ENCODE measurements around the gene GIPC1. TPM values are rescaled to one million over a fixed set of nuclear protein-coding genes. Genes with fewer than 3 reads are reported as not detected.

GIPC1 gene
- total and polyA plus RNA-seq, 9 of the 15 experiments (the other 6 are each of a cell fraction or from before 2014, with no cell fraction given): 0.49 to 54.7 (median 24.8) TPM

DNA sequence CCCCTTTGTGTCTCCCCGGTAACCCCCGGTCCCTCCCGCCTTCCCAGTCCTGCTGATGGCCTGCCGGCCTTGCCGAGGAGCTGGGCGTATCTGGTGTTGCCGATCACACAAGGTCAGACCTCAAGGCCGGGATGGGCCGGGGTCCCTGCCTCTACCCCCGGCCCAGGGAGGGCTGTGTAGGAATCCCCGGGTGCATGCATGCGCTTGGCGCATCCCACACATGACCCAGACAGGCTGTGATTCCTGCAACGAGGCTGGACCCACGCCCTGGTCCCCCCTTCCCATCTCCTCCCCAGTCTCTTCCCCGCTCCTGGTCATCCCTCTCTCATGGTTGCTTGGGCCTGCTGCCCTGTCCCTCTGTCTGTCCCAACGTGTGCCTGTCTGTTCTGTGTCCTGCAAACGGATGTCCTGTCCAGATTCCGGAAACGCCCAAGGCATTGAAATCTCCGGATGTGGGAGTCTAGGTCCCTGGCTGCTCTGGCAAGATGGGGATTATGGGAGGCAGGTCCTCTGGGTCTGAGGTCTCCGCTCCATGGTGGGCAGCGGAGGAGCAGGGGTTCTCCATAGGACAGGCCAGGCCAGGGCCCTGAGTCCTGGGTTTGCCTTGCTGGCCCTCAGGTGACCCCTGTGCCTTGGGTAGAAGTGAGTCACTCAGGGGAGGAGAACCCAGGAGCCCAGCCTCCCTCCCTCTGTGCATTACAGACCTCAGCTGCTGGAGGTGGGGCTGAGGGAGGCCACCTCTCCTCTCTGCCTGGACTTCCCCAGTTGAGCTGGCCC is 61.2 kb downstream of the GIPC1 start (continued):
- TF ChIP-seq HDAC6 (IDR thresholded peaks at IDR 0.05; ENCODE audit: low read depth, low read length) (no peak), ELF1 (tag; IDR thresholded peaks at IDR 0.05) (peak; percentile 58; the same call in 1 of the 2 replicates), NCOR1 (IDR thresholded peaks at IDR 0.05) (peak; percentile 46), SLC30A9 (CRISPR knock-in tag; IDR thresholded peaks at IDR 0.05) (no peak), MYC (IDR thresholded peaks at IDR 0.05; ENCODE audit: low read depth, low read length) (no peak), MYC (CRISPR knock-in tag; IDR thresholded peaks at IDR 0.05; ENCODE audit: borderline replicate concordance, low read depth) (no peak), ETV5 (CRISPR knock-in tag; IDR thresholded peaks at IDR 0.05; ENCODE audit: low read depth) (peak; percentile 94), FIP1L1 (IDR thresholded peaks at IDR 0.05; ENCODE audit: low read depth, low read length, poor library complexity, severe bottlenecking) (no peak), MAZ (CRISPR knock-in tag; conservative IDR thresholded peaks at IDR 0.05 in 1 of 2, IDR thresholded peaks at IDR 0.05 in 1 of 2) (peak; percentile 39 to 47; a peak in 3 of 4 replicates)
- TF ChIP-seq, protein P1, sequence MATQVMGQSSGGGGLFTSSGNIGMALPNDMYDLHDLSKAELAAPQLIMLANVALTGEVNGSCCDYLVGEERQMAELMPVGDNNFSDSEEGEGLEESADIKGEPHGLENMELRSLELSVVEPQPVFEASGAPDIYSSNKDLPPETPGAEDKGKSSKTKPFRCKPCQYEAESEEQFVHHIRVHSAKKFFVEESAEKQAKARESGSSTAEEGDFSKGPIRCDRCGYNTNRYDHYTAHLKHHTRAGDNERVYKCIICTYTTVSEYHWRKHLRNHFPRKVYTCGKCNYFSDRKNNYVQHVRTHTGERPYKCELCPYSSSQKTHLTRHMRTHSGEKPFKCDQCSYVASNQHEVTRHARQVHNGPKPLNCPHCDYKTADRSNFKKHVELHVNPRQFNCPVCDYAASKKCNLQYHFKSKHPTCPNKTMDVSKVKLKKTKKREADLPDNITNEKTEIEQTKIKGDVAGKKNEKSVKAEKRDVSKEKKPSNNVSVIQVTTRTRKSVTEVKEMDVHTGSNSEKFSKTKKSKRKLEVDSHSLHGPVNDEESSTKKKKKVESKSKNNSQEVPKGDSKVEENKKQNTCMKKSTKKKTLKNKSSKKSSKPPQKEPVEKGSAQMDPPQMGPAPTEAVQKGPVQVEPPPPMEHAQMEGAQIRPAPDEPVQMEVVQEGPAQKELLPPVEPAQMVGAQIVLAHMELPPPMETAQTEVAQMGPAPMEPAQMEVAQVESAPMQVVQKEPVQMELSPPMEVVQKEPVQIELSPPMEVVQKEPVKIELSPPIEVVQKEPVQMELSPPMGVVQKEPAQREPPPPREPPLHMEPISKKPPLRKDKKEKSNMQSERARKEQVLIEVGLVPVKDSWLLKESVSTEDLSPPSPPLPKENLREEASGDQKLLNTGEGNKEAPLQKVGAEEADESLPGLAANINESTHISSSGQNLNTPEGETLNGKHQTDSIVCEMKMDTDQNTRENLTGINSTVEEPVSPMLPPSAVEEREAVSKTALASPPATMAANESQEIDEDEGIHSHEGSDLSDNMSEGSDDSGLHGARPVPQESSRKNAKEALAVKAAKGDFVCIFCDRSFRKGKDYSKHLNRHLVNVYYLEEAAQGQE (IDR thresholded peaks at IDR 0.05; ENCODE audit: borderline replicate concordance): no peak
- TF ChIP-seq, protein P1 (CRISPR knock-in tag; IDR thresholded peaks at IDR 0.05; ENCODE audit: low read depth): no peak

Data from K562 (cell line).